Panc1 (cell line): ENCODE measurements around the gene FAM149B1.

ENCODE experiments used
- POLR2AphosphoS5 ChIP-seq: IDR thresholded peaks from 2 replicates; pipeline ENCODE4 v1.6.1; 2012; ENCODE audit warnings: mild to moderate bottlenecking, low read depth, low read length, moderate library complexity
- SIN3A ChIP-seq: IDR thresholded peaks from 2 replicates; pipeline ENCODE4 v1.6.1; 2012; ENCODE audit warnings: low read depth, mild to moderate bottlenecking, low read length, moderate library complexity, borderline replicate concordance; ENCODE audit not compliant: insufficient read depth
- TCF7L2 ChIP-seq: IDR thresholded peaks from 2 replicates; pipeline ENCODE4 v1.6.1; 2011; ENCODE audit warnings: mild to moderate bottlenecking, low read depth, low read length, inconsistent platforms
- TF ChIP-seq, protein P1 (sequence below): fragments of 450-650 bp; IDR thresholded peaks from 2 replicates; pipeline ENCODE4 v1.5.1; 2017; ENCODE audit warnings: mild to moderate bottlenecking
- TF ChIP-seq, protein P2 (sequence below), 2 experiments: IDR thresholded peaks; 2 replicates each; pipeline ENCODE4 v1.6.1; 2011 to 2012; ENCODE audit warnings: low read depth in 2 of 2, control low read depth in 1 of 2, low read length in 1 of 2, mild to moderate bottlenecking in 1 of 2, moderate library complexity in 1 of 2; ENCODE audit not compliant: insufficient read depth in 1 of 2

DNA sequence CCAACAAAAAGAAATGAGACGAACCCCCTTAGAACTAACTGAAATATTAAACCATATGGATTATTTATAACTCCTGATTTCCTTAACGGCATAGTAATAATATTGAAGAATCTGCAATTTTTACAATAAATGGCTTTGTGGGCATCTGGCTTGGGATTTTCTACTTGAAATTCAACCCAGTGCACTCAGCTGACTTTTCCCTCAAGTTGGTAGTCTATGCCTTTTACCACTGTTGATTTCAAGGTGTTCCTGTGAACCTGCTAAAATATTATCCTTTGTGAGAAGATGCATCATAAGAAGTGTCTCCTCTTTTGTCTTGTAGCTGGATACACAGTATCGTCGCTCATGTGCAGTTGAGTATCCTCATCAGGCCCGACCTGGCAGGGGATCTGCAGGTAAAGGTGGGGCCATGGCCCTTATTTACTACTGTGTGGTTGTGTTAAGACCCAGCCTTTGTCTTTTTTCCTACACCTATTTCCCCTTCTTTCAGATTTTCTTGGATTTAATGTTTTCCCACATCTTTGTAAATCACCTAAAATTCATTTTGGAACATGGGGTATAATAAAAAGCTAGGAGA, 71.2 kb downstream of the FAM149B1 start:
- TF ChIP-seq, protein P1, sequence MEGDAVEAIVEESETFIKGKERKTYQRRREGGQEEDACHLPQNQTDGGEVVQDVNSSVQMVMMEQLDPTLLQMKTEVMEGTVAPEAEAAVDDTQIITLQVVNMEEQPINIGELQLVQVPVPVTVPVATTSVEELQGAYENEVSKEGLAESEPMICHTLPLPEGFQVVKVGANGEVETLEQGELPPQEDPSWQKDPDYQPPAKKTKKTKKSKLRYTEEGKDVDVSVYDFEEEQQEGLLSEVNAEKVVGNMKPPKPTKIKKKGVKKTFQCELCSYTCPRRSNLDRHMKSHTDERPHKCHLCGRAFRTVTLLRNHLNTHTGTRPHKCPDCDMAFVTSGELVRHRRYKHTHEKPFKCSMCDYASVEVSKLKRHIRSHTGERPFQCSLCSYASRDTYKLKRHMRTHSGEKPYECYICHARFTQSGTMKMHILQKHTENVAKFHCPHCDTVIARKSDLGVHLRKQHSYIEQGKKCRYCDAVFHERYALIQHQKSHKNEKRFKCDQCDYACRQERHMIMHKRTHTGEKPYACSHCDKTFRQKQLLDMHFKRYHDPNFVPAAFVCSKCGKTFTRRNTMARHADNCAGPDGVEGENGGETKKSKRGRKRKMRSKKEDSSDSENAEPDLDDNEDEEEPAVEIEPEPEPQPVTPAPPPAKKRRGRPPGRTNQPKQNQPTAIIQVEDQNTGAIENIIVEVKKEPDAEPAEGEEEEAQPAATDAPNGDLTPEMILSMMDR, result no peak
- TF ChIP-seq POLR2AphosphoS5 (no peak), SIN3A (no peak), TCF7L2 (no peak)
- TF ChIP-seq, protein P2, sequence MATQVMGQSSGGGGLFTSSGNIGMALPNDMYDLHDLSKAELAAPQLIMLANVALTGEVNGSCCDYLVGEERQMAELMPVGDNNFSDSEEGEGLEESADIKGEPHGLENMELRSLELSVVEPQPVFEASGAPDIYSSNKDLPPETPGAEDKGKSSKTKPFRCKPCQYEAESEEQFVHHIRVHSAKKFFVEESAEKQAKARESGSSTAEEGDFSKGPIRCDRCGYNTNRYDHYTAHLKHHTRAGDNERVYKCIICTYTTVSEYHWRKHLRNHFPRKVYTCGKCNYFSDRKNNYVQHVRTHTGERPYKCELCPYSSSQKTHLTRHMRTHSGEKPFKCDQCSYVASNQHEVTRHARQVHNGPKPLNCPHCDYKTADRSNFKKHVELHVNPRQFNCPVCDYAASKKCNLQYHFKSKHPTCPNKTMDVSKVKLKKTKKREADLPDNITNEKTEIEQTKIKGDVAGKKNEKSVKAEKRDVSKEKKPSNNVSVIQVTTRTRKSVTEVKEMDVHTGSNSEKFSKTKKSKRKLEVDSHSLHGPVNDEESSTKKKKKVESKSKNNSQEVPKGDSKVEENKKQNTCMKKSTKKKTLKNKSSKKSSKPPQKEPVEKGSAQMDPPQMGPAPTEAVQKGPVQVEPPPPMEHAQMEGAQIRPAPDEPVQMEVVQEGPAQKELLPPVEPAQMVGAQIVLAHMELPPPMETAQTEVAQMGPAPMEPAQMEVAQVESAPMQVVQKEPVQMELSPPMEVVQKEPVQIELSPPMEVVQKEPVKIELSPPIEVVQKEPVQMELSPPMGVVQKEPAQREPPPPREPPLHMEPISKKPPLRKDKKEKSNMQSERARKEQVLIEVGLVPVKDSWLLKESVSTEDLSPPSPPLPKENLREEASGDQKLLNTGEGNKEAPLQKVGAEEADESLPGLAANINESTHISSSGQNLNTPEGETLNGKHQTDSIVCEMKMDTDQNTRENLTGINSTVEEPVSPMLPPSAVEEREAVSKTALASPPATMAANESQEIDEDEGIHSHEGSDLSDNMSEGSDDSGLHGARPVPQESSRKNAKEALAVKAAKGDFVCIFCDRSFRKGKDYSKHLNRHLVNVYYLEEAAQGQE (IDR thresholded peaks at IDR 0.05; ENCODE audit: insufficient read depth in 1 of 2, low read depth in 2 of 2, low read length in 1 of 2), result no peak
